GM12878 (cell line): ENCODE results near the gene SCYGR2. TPM values are rescaled to one million over a fixed set of nuclear protein-coding genes. Genes with fewer than 3 reads are reported as not detected.

Source experiments
- ATAC-seq: fragments of 200-7000 bp; cut with Tn5 transposase; 3 replicates; pipeline ENCODE4 v1.9.1; 2020; ENCODE audit warnings: mild to moderate bottlenecking, moderate library complexity
- BruUV-seq: library from RNA; stranded (reverse); fragments of 400-500 nt; replicated peaks from 2 replicates; lab custom pipeline; 2021; lab: Mats Ljungman, UMichigan
- CTCF ChIA-PET: fragments of 300-600 bp; sonication (Branson Sonifier 250); formaldehyde crosslinking; extraction: SDS; loops from one replicate; lab custom pipeline; 2021; ENCODE audit warnings: inconsistent platforms; lab: Yijun Ruan, JAX
- POLR2A ChIA-PET: fragments of 350-600 bp; formaldehyde crosslinking; extraction: SDS; loops from one replicate; lab custom pipeline; 2021; ENCODE audit warnings: inconsistent platforms; lab: Charles Lee
- RAD21 ChIA-PET: fragments of 300-600 bp; sonication (Branson Sonifier 250); formaldehyde crosslinking; loops from one replicate; lab custom pipeline; 2023; ENCODE audit warnings: antibody characterized with exemption; ENCODE audit not compliant: unreplicated experiment; lab: Charles Lee
- SMC1A ChIA-PET: fragments of 300-600 bp; sonication (Branson Sonifier 250); formaldehyde crosslinking; loops from one replicate; lab custom pipeline; 2023; ENCODE audit not compliant: unreplicated experiment, uncharacterized antibody; lab: Charles Lee
- DNase-seq: peaks from one replicate; pipeline ENCODE4 v3.0.0-alpha.2; 2011; ENCODE audit warnings: low read depth, low spot score
- FAIRE-seq: peaks from 3 replicates; lab custom pipeline; 2011; peaks lifted over from hg19 to GRCh38; lab: Jason Lieb, UNC
- H2AFZ ChIP-seq: 2 replicates; pipeline ENCODE4 v1.6.0; 2011; ENCODE audit warnings: low read depth, low read length, control low read depth; ENCODE audit not compliant: control insufficient read depth
- H3K27ac ChIP-seq: 2 replicates; pipeline ENCODE4 v1.5.1; 2011; ENCODE audit warnings: control low read depth; ENCODE audit not compliant: control insufficient read depth, insufficient read depth
- H3K27me3 ChIP-seq, 2 experiments: replicated peaks in 1 of 2; 2 replicates each; pipeline versions ENCODE4 v1.6.0 to v1.6.1; 2011; ENCODE audit warnings: low read length in 1 of 2; ENCODE audit not compliant: control insufficient read depth in 2 of 2, insufficient read depth in 2 of 2
- H3K36me3 ChIP-seq, 2 experiments: 2 replicates each; pipeline ENCODE4 v1.5.1; 2011; ENCODE audit warnings: low read length in 1 of 2; ENCODE audit not compliant: control insufficient read depth in 2 of 2, insufficient read depth in 2 of 2
- H3K4me1 ChIP-seq: 2 replicates; pipeline ENCODE4 v1.6.1; 2011; ENCODE audit warnings: mild to moderate bottlenecking, low read length, moderate library complexity, mixed read lengths; ENCODE audit not compliant: control insufficient read depth, insufficient read depth
- H3K4me2 ChIP-seq: 2 replicates; pipeline ENCODE4 v1.6.0; 2011; ENCODE audit warnings: control low read depth; ENCODE audit not compliant: control insufficient read depth, insufficient read depth
- H3K4me3 ChIP-seq: fragments of 200-600 bp; sonication (generic); 2 replicates; pipeline ENCODE4 v1.5.1; 2016
- H3K79me2 ChIP-seq: 2 replicates; pipeline ENCODE4 v1.6.0; 2011; ENCODE audit warnings: low read length; ENCODE audit not compliant: control insufficient read depth, insufficient read depth
- H3K9ac ChIP-seq: 2 replicates; pipeline ENCODE4 v1.8.0; 2011; ENCODE audit warnings: low read length, control low read depth, mixed read lengths; ENCODE audit not compliant: control insufficient read depth, insufficient read depth
- H3K9me3 ChIP-seq: replicated peaks from 3 replicates; pipeline ENCODE4 v1.5.1; 2011; ENCODE audit warnings: mild to moderate bottlenecking, low read length; ENCODE audit not compliant: control insufficient read depth, insufficient read depth
- H4K20me1 ChIP-seq: 2 replicates; pipeline ENCODE4 v1.6.0; 2011; ENCODE audit not compliant: control insufficient read depth, insufficient read depth
- BCL3 ChIP-seq: IDR thresholded peaks from 2 replicates; pipeline ENCODE4 v1.6.1; 2011; ENCODE audit warnings: borderline replicate concordance, low read depth, mild to moderate bottlenecking, moderate library complexity, low read length; ENCODE audit not compliant: insufficient read depth, poor library complexity, severe bottlenecking
- BHLHE40 ChIP-seq, 2 experiments: fragments of 450-650 bp in 1 of 2; IDR thresholded peaks; 2 replicates each; pipeline ENCODE4 v1.6.1; 2011 to 2017; ENCODE audit warnings: low read depth in 2 of 2, borderline replicate concordance in 1 of 2, improper control_type of control experiment in 1 of 2, low read length in 1 of 2, mild to moderate bottlenecking in 1 of 2
- GABPA ChIP-seq: IDR thresholded peaks from 2 replicates; pipeline ENCODE4 v1.6.1; 2014; ENCODE audit warnings: antibody characterized with exemption, low read depth, mild to moderate bottlenecking, inconsistent platforms
- NRF1 ChIP-seq: conservative IDR thresholded peaks from 2 replicates; pipeline ENCODE4 v1.6.1; 2011; ENCODE audit warnings: mild to moderate bottlenecking, low read depth, low read length, improper control_type of control experiment
- PAX5 ChIP-seq: IDR thresholded peaks from 2 replicates; pipeline ENCODE4 v1.6.1; 2011; ENCODE audit warnings: low read depth, low read length, borderline replicate concordance
- REST ChIP-seq: IDR thresholded peaks from 2 replicates; pipeline ENCODE4 v1.6.1; 2012; ENCODE audit warnings: mild to moderate bottlenecking, low read depth, low read length
- ZNF217 ChIP-seq: fragments of 450-650 bp; IDR thresholded peaks from 2 replicates; pipeline ENCODE4 v1.6.1; 2017; ENCODE audit warnings: antibody characterized with exemption, mild to moderate bottlenecking
- WGBS: methylation state at CpG from one replicate; pipeline ENCODE4 v1.1.6; 2016; ENCODE audit warnings: low lambda C conversion rate; ENCODE audit not compliant: insufficient replicate concordance, insufficient coverage; ENCODE audit errors: missing lambda C conversion rate; 5-methylcytosine and 5-hydroxymethylcytosine counted together
- in situ Hi-C: fragments of 300-500 bp; cut with MboI; formaldehyde crosslinking; loops from 9 replicates; pipeline ENCODE4 v1.14.3; 2018; ENCODE audit warnings: mixed read lengths
- intact Hi-C: fragments of 100-400 bp; cut with micrococcal nuclease; formaldehyde crosslinking; loops from one replicate; pipeline ENCODE4 v1.14.2; 2022; ENCODE audit not compliant: unreplicated experiment
- polyA plus RNA-seq, 11 experiments: library from polyadenylated mRNA; depleted of rRNA in 4 of 11; unstranded in 6 of 11; stranded (reverse) in 5 of 11; fragments of >200 nt; fragmentation: Nextera tagmentation in 4 of 11; fragmentation: Illumina TruSeq in 1 of 11; extraction: Ambion mirVana in 4 of 11; extraction: Trizol in 1 of 11; gene quantifications; 1 replicate in 1 of 11; 2 replicates in 10 of 11; pipeline versions ENCODE4 v1.2.1 to v1.2.3, GENCODE V29; 2011 to 2016; ENCODE audit warnings: inconsistent platforms in 2 of 11, missing spikeins in 2 of 11, low read depth in 1 of 11
- total RNA-seq, 4 experiments: library from RNA; depleted of rRNA in 3 of 4; stranded (reverse); fragments of >200 nt in 3 of 4; fragmentation: Illumina TruSeq in 1 of 4; extraction: Trizol in 1 of 4; gene quantifications; 2 replicates each; pipeline versions ENCODE4 v1.2.1 to v1.2.3, GENCODE V29; 2013 to 2021

Gene SCYGR2
- total and polyA plus RNA-seq, 10 of the 15 experiments (the other 5 are each of a cell fraction or from before 2014, with no cell fraction given): not detected

GRCh38 chr2:227602358-227602757 lies 3.7 kb downstream of the SCYGR2 start:
- Histone ChIP-seq H3K79me2 (no peaks in the 10 kb centered on the region), H3K4me1 (no peaks in the 10 kb centered on the region), H3K4me3 (no peak overlapping the region), H3K9me3 (no peaks in the 10 kb centered on the region), H3K9ac (no peak overlapping the region), H3K27me3 (no peaks in the 10 kb centered on the region), H3K4me2 (no peak overlapping the region), H3K36me3 (no peaks in the 10 kb centered on the region), H4K20me1 (no peaks in the 10 kb centered on the region), H3K27ac (no peak overlapping the region), H2AFZ (no peak overlapping the region)
- ChIA-PET RAD21 (no interaction called here), CTCF (interaction anchor here (0.7 kb wide), 1 partner anchor 12 kb away, joined by 3 read pairs; no protein-coding TSS in a partner anchor), SMC1A (interaction anchor here (0.6 kb wide), 1 partner anchor 138 kb away, joined by 3 read pairs; no protein-coding TSS in a partner anchor), POLR2A (no interaction called here)
- 11% methylated on average over 3 of the region's 3 CpGs for whole genome bisulfite sequencing
- in situ Hi-C loops: no loop called here
- DNase-seq (no peak), ATAC-seq (no peak), FAIRE-seq (no peak)
- TF ChIP-seq GABPA: no peak
- BruUV-seq: no TSS peak
- intact Hi-C loops: no loop called here

GRCh38 chr2:227606476-227606875 lies 7.8 kb downstream of the SCYGR2 start:
- H3K4me3 ChIP-seq: no peak overlapping the region
- H3K9ac ChIP-seq: no peak overlapping the region
- CTCF ChIA-PET: interaction anchor here (0.8 kb wide), 1 partner anchor 126 kb away, joined by 3 read pairs; no protein-coding TSS in a partner anchor
- in situ Hi-C loops: no loop called here
- SMC1A ChIA-PET: interaction anchor here (1.2 kb wide), 1 partner anchor 21 kb away, joined by 4 read pairs; no protein-coding TSS in a partner anchor
- H3K79me2 ChIP-seq: no peaks in the 10 kb centered on the region
- intact Hi-C loops: no loop called here
- FAIRE-seq (no peak), DNase-seq (no peak), ATAC-seq (no peak)
- H3K36me3 ChIP-seq: no peaks in the 10 kb centered on the region
- H3K27ac ChIP-seq: no peak overlapping the region
- peaks cover 3% of the 10 kb centered on the region; the same call in 1 of the 2 replicates for H3K4me1 ChIP-seq
- RAD21 ChIA-PET: interaction anchor here (1.4 kb wide), 1 partner anchor 22 kb away, joined by 3 read pairs; no protein-coding TSS in a partner anchor
- H3K27me3 ChIP-seq: no peaks in the 10 kb centered on the region
- H2AFZ ChIP-seq: no peak overlapping the region
- 87% methylated on average over 1 of the region's 1 CpG for WGBS
- no peak overlapping the region for H3K4me2 ChIP-seq
- no peaks in the 10 kb centered on the region for H3K9me3 ChIP-seq
- BruUV-seq: no TSS peak
- TF ChIP-seq REST (no peak), NRF1 (no peak), PAX5 (no peak), BHLHE40 (IDR thresholded peaks at IDR 0.05; ENCODE audit: borderline replicate concordance in 1 of 2, low read depth in 2 of 2, low read length in 1 of 2) (no peak), BCL3 (no peak), ZNF217 (no peak)
- H4K20me1 ChIP-seq: no peaks in the 10 kb centered on the region
- POLR2A ChIA-PET: no interaction called here
